LoVo (cell line): ENCODE measurements around the gene LRRC41.
"Not testable (repeated sequence)": the region's sequence is repeated elsewhere in the genome, so short reads cannot be mapped to it uniquely, and the experiment has no call there.

Source experiments
- DNase-seq: peaks from one replicate; pipeline ENCODE4 v3.0.0-alpha.2; 2016; ENCODE audit warnings: low spot score

The LRRC41 gene

GRCh38 chr1:46303038-46303871, at the start of gene LRRC41, which contains the start of gene UQCRH:
Gene LRRC41, minus strand, starts transcription at chr1:46303616. Its CDS starts 294 bp downstream, at chr1:46303322.
Gene UQCRH, plus strand, starts transcription at chr1:46303698. Its CDS starts 69 bp downstream, at chr1:46303767.
- DNase-seq: peak; percentile 96

- DNase-seq: no peak
Measured at GRCh38 chr1:46352363-46352762, 48.9 kb upstream of the LRRC41 start.

GRCh38 chr1:46345281-46345680, 41.9 kb upstream of the LRRC41 start:
- DNase-seq: no peak

GRCh38 chr1:46344481-46344880, 41.1 kb upstream of the LRRC41 start:
- no peak for DNase-seq

- DNase-seq: no peak
Measured at GRCh38 chr1:46343705-46344104, 40.3 kb upstream of the LRRC41 start.

- DNase-seq: no peak
Measured at GRCh38 chr1:46343351-46343695, 39.9 kb upstream of the LRRC41 start.

- no peak for DNase-seq
Measured at GRCh38 chr1:46342677-46343350, 39.4 kb upstream of the LRRC41 start.

GRCh38 chr1:46342084-46342656, 38.8 kb upstream of the LRRC41 start:
- DNase-seq: no peak

GRCh38 chr1:46341222-46342083, 38.0 kb upstream of the LRRC41 start:
- DNase-seq: no peak

GRCh38 chr1:46340404-46341221, 37.2 kb upstream of the LRRC41 start, which contains the start of gene NSUN4:
Gene NSUN4, plus strand, starts transcription at chr1:46340807. Its CDS starts 20 bp downstream, at chr1:46340827.
- DNase-seq: peak; percentile 88

- DNase-seq: not testable (repeated sequence)
Measured at GRCh38 chr1:46337409-46337808, 34.0 kb upstream of the LRRC41 start.

- no peak for DNase-seq
Measured at GRCh38 chr1:46335081-46335480, 31.7 kb upstream of the LRRC41 start.

- DNase-seq: no peak
Measured at GRCh38 chr1:46334030-46334384, 30.6 kb upstream of the LRRC41 start.

GRCh38 chr1:46333300-46334029, 30.0 kb upstream of the LRRC41 start:
- DNase-seq: no peak

- DNase-seq: not testable (repeated sequence)
Measured at GRCh38 chr1:46331786-46332540, 28.5 kb upstream of the LRRC41 start.

- not testable (repeated sequence) for DNase-seq
Measured at GRCh38 chr1:46330381-46330780, 27.0 kb upstream of the LRRC41 start.

GRCh38 chr1:46329807-46330206, 26.4 kb upstream of the LRRC41 start:
- not testable (repeated sequence) for DNase-seq

GRCh38 chr1:46328182-46328581, 24.8 kb upstream of the LRRC41 start:
- not testable (repeated sequence) for DNase-seq

GRCh38 chr1:46325285-46326076, 22.1 kb upstream of the LRRC41 start:
- DNase-seq: not testable (repeated sequence)
